Measurements from ENCODE around the gene LRP1B.

Gene LRP1B

DNA sequence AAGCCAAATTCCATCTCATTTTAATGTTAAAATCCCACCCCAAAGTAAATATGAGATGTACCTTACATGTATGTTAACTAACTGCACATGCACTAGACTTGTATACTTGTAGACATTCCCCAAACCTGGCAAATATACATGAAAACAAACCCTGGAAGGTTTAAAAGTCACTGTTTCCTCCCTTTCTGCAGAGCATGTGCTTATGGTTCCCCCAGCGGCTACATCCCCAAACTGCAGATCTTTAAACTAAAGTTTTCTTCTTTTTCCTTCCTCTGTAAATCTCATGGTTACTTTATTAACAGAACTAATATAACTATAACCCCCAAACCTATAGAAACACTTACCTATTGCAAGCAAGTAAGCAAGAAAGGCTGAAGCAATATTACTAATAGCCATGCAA, 731.5 kb downstream of the LRP1B start:
- Histone ChIP-seq H3K27me3 (ENCODE audit: low read depth, low read length) (no peaks in the 10 kb centered on the region), H3K4me3 (ENCODE audit: low read depth in 1 of 2, low read length in 2 of 2) (no peak overlapping the region), H3K9me3 (ENCODE audit: control insufficient read depth in 1 of 2, low read length in 2 of 2) (no peaks in the 10 kb centered on the region), H3K36me3 (ENCODE audit: control insufficient read depth in 1 of 2, insufficient read depth in 2 of 2, low read length in 2 of 2) (no peaks in the 10 kb centered on the region), H3K27ac (ENCODE audit: low read length) (no peak overlapping the region), H3K4me1 (ENCODE audit: control insufficient read depth in 1 of 2, insufficient read depth in 2 of 2, low read length in 2 of 2) (no peaks in the 10 kb centered on the region)

DNA sequence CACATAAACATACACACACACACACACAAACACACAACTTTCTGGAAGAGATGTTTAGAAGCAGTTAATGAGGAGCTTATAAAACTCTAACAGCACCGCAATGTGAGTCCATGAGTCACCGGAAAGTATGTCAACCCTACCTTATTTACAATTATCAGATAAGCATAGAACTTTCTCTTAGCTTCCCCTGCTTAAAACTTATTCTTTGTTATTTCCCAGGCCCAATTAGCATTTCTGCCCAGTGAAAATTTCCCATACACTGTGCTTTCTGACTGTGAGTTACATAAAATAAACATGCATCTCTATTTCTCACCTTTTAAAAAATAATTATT, 737.6 kb downstream of the LRP1B start:
- no peaks in the 10 kb centered on the region for H3K36me3 ChIP-seq (ENCODE audit: control insufficient read depth in 1 of 2, insufficient read depth in 2 of 2, low read length in 2 of 2)
- H3K9me3 ChIP-seq (ENCODE audit: control insufficient read depth in 1 of 2, low read length in 2 of 2), result no peaks in the 10 kb centered on the region
- no peak overlapping the region for H3K27ac ChIP-seq (ENCODE audit: low read length)
- no peaks in the 10 kb centered on the region for H3K4me1 ChIP-seq (ENCODE audit: control insufficient read depth in 1 of 2, insufficient read depth in 2 of 2, low read length in 2 of 2)
- H3K4me3 ChIP-seq (ENCODE audit: low read depth in 1 of 2, low read length in 2 of 2), result no peak overlapping the region
- H3K27me3 ChIP-seq (ENCODE audit: low read depth, low read length), result no peaks in the 10 kb centered on the region

DNA sequence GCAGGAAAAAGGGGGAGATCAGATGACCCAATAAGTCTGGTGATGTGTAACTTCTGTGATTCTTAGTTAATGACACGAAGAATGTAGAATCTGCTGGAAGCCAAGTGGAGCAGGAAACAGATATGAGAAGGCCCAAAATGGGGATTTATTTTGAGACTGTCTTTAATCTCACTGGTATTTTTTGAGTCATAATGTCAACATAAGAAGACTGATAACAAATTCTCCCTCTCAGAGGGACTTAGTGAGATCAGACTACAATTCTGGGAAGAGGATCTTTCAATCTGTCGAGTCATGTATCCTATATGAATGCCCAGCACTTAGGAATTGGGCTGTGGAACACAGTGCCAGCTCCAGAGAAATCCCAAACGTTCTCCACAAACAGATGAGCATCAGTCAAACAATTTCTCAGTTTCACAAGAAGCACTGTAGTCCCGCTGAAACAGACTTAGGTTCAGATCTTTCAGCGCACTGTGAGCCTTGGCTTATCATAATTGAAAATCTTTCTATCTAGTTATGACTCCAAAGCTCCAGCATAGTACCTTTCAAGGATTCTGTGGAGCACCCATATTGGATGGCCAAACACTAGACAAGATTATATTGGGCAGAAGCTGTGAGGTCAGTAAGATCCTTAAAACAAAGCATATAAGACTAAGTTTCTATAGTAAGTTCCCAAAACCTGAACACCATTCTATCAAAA, 738.2 kb downstream of the LRP1B start:
- no peaks in the 10 kb centered on the region for H3K36me3 ChIP-seq (ENCODE audit: control insufficient read depth in 1 of 2, insufficient read depth in 2 of 2, low read length in 2 of 2)
- no peak overlapping the region for H3K4me3 ChIP-seq (ENCODE audit: low read depth in 1 of 2, low read length in 2 of 2)
- H3K27me3 ChIP-seq (ENCODE audit: low read depth, low read length), result no peaks in the 10 kb centered on the region
- H3K27ac ChIP-seq (ENCODE audit: low read length), result no peak overlapping the region
- H3K4me1 ChIP-seq (ENCODE audit: control insufficient read depth in 1 of 2, insufficient read depth in 2 of 2, low read length in 2 of 2), result no peaks in the 10 kb centered on the region
- H3K9me3 ChIP-seq (ENCODE audit: control insufficient read depth in 1 of 2, low read length in 2 of 2), result no peaks in the 10 kb centered on the region

DNA sequence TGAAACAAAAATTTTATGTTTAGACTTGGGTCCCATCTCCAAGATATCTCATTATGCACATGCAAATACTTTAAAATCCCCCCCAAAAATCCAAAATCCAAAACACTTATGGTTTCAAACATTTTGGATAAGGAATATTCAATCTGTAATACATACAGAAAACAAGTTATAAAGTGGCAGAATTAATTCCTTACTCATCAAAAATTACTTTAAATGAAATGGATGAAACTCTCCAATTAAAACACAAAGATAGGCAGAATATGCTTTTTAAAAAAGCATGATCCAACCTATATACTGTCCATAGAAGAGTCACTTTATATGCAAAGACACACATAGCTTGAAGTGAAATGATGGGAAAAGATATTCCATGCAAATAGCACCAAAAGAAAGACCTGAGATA, 744.6 kb downstream of the LRP1B start:
- Histone ChIP-seq H3K27ac (ENCODE audit: low read length) (no peak overlapping the region), H3K4me3 (ENCODE audit: low read depth in 1 of 2, low read length in 2 of 2) (no peak overlapping the region), H3K36me3 (ENCODE audit: control insufficient read depth in 1 of 2, insufficient read depth in 2 of 2, low read length in 2 of 2) (no peaks in the 10 kb centered on the region), H3K9me3 (ENCODE audit: control insufficient read depth in 1 of 2, low read length in 2 of 2) (no peaks in the 10 kb centered on the region), H3K4me1 (ENCODE audit: control insufficient read depth in 1 of 2, insufficient read depth in 2 of 2, low read length in 2 of 2) (no peaks in the 10 kb centered on the region), H3K27me3 (ENCODE audit: low read depth, low read length) (no peaks in the 10 kb centered on the region)

DNA sequence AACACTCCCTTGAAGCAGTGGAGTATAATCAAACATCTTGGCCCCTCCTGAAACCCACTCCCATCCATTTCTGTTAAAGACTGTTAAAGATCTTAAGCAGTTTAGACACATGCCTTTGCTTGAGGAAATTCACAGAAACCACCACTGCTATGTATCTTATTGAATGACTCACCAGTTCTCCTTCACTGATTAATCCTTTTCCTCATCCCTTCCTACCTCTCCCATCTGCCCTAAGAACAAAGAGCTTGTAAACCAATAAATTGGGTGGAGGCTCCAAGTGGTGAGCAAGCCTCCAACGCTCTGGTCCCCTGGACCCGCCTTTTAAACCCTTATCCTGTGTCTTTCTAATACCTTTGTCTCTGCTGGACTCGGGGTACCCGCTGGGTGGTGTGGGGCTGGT, 746.1 kb downstream of the LRP1B start:
- no peaks in the 10 kb centered on the region for H3K4me1 ChIP-seq (ENCODE audit: control insufficient read depth in 1 of 2, insufficient read depth in 2 of 2, low read length in 2 of 2)
- H3K27ac ChIP-seq (ENCODE audit: low read length), result no peak overlapping the region

DNA sequence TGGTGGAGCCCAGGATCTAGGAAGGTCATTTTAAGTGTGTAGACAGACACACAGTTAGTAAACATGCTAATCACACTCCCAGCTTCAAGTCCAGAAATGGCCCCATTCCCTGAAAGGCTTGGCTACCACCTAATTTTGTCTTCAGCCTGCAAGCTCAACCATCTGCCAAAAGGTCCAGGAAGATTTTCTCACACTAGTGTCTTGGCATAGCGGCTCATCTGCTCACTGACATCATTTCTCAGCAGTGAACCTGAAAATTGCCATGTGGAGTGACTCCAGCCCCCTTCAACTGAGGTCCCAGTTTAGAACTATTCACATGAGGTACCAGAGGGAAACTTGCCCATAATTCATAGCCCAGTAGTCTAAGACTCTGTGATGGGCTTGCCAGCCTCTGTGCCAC, 748.9 kb downstream of the LRP1B start:
- Histone ChIP-seq H3K4me3 (ENCODE audit: low read depth in 1 of 2, low read length in 2 of 2) (no peak overlapping the region), H3K27ac (ENCODE audit: low read length) (no peak overlapping the region), H3K36me3 (ENCODE audit: control insufficient read depth in 1 of 2, insufficient read depth in 2 of 2, low read length in 2 of 2) (no peaks in the 10 kb centered on the region), H3K4me1 (ENCODE audit: control insufficient read depth in 1 of 2, insufficient read depth in 2 of 2, low read length in 2 of 2) (no peaks in the 10 kb centered on the region), H3K9me3 (ENCODE audit: control insufficient read depth in 1 of 2, low read length in 2 of 2) (no peaks in the 10 kb centered on the region), H3K27me3 (ENCODE audit: low read depth, low read length) (no peaks in the 10 kb centered on the region)

More for the DNA sequence above, 746.1 kb downstream of the LRP1B start:
- Histone ChIP-seq H3K36me3 (ENCODE audit: control insufficient read depth in 1 of 2, insufficient read depth in 2 of 2, low read length in 2 of 2) (no peaks in the 10 kb centered on the region), H3K9me3 (ENCODE audit: control insufficient read depth in 1 of 2, low read length in 2 of 2) (no peaks in the 10 kb centered on the region), H3K27me3 (ENCODE audit: low read depth, low read length) (no peaks in the 10 kb centered on the region), H3K4me3 (ENCODE audit: low read depth in 1 of 2, low read length in 2 of 2) (no peak overlapping the region)

DNA sequence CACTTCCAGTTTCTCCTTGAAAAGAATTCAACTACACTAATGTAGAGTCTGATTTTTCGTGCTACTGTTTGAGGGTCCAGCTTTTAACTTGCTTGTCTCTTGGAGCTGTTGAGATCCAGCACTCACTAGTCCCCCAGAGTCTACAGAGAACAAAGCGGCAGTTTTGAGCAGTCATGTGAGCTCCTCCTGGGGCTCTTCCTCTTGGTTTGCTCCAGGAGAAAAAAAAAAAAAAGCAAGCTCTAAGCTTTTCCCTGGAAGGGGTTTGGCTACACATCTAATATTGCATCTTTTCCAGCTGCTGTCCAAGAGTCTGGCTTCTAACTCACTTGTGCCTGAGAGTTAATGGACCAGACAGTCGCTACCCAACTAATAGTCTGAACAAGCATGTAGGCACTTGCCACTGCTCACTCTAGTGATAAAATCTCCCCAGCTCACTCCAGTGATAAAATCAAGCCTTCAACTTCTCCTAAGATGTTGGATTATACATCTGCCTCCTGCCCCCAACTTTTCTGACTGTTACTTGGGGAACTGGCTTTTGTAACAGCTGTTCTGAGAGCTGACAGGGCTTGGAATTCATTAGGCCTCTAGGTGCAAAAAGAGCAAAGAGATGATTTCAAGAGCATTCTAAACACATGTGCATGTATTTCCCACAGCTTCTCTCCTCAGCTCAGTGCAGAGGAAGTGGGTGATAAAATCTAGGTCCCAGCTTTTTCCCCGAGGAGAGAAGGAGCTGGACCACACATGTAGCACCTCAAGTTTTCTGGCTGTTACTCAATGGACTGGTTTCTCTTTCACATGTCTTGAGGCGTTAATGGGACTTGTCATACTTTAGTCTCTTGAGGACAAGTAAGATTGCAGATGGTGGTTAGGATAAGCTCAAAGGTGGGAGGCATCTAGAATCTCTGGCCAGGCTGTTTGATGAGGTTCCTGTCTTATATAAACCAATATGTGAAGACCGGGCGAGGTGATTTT, 750.5 kb downstream of the LRP1B start:
- Histone ChIP-seq H3K36me3 (ENCODE audit: control insufficient read depth in 1 of 2, insufficient read depth in 2 of 2, low read length in 2 of 2) (no peaks in the 10 kb centered on the region), H3K4me3 (ENCODE audit: low read depth in 1 of 2, low read length in 2 of 2) (no peak overlapping the region), H3K27ac (ENCODE audit: low read length) (no peak overlapping the region), H3K27me3 (ENCODE audit: low read depth, low read length) (no peaks in the 10 kb centered on the region), H3K4me1 (ENCODE audit: control insufficient read depth in 1 of 2, insufficient read depth in 2 of 2, low read length in 2 of 2) (no peaks in the 10 kb centered on the region), H3K9me3 (ENCODE audit: control insufficient read depth in 1 of 2, low read length in 2 of 2) (no peaks in the 10 kb centered on the region)

DNA sequence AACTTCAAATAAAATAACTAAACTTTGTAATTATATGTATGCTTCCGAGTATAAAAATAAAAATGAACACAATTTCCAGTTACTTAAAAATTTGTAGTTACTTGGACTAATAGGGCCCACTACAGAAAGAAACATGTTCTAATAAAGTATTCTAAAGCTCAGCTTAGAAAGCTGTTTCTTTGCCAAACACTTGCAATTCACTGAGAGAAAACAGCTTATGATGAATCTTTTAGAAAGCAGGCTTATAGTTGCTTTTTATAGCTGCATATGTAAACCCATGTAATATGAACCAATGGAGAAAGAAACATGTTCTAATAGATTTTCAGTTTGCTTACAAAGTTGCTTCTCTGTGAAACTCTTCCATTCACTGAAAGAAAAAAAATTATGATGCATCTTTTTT, 766.0 kb downstream of the LRP1B start:
- H3K9me3 ChIP-seq (ENCODE audit: control insufficient read depth in 1 of 2, low read length in 2 of 2), result no peaks in the 10 kb centered on the region
- H3K36me3 ChIP-seq (ENCODE audit: control insufficient read depth in 1 of 2, insufficient read depth in 2 of 2, low read length in 2 of 2), result no peaks in the 10 kb centered on the region
- no peaks in the 10 kb centered on the region for H3K4me1 ChIP-seq (ENCODE audit: control insufficient read depth in 1 of 2, insufficient read depth in 2 of 2, low read length in 2 of 2)
- H3K27ac ChIP-seq (ENCODE audit: low read length), result no peak overlapping the region
- no peaks in the 10 kb centered on the region for H3K27me3 ChIP-seq (ENCODE audit: low read depth, low read length)
- no peak overlapping the region for H3K4me3 ChIP-seq (ENCODE audit: low read depth in 1 of 2, low read length in 2 of 2)

DNA sequence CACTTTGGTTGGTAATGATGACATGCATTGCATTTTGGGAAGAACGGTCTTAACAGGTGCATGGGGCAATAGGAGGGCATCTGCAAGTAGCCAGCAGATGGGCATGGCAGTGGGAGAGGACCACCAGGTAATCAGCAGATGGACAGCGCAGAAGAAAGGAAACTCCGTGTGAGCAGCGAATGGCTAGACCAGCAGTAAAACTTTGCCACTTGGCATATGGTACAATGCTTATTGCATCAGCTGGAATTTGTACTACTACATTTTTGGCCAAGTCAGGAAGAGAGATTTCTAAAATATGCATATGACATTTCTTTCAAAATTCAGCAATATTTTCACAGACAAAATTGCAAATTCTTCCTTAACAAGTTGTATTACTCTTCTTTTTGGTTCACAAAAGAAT, 768.5 kb downstream of the LRP1B start:
- no peak overlapping the region for H3K27ac ChIP-seq (ENCODE audit: low read length)
- H3K27me3 ChIP-seq (ENCODE audit: low read depth, low read length), result no peaks in the 10 kb centered on the region
- H3K36me3 ChIP-seq (ENCODE audit: control insufficient read depth in 1 of 2, insufficient read depth in 2 of 2, low read length in 2 of 2), result no peaks in the 10 kb centered on the region
- H3K4me3 ChIP-seq (ENCODE audit: low read depth in 1 of 2, low read length in 2 of 2), result no peak overlapping the region
- no peaks in the 10 kb centered on the region for H3K4me1 ChIP-seq (ENCODE audit: control insufficient read depth in 1 of 2, insufficient read depth in 2 of 2, low read length in 2 of 2)
- no peaks in the 10 kb centered on the region for H3K9me3 ChIP-seq (ENCODE audit: control insufficient read depth in 1 of 2, low read length in 2 of 2)

DNA sequence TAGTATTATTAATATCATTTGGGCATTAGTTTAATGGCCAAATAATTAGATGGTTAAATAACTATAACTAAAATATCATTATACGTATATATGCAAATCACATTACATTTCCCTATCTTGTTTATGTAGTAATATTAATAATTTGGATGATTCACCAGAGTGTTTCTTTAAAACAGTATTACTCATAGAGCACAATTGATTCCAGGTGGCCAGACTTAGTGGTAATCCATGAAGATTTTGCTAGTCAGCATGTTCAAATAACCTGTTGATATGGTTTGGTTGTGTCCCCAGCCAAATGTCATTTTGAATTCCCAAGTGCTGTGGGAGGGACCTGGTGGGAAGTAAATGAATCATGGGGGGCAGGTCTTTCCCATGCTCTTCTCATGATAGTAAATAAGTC, 782.3 kb downstream of the LRP1B start:
- Histone ChIP-seq H3K4me3 (ENCODE audit: low read depth in 1 of 2, low read length in 2 of 2) (no peak overlapping the region), H3K9me3 (ENCODE audit: control insufficient read depth in 1 of 2, low read length in 2 of 2) (no peaks in the 10 kb centered on the region), H3K27ac (ENCODE audit: low read length) (no peak overlapping the region), H3K36me3 (ENCODE audit: control insufficient read depth in 1 of 2, insufficient read depth in 2 of 2, low read length in 2 of 2) (no peaks in the 10 kb centered on the region), H3K4me1 (ENCODE audit: control insufficient read depth in 1 of 2, insufficient read depth in 2 of 2, low read length in 2 of 2) (no peaks in the 10 kb centered on the region), H3K27me3 (ENCODE audit: low read depth, low read length) (no peaks in the 10 kb centered on the region)

DNA sequence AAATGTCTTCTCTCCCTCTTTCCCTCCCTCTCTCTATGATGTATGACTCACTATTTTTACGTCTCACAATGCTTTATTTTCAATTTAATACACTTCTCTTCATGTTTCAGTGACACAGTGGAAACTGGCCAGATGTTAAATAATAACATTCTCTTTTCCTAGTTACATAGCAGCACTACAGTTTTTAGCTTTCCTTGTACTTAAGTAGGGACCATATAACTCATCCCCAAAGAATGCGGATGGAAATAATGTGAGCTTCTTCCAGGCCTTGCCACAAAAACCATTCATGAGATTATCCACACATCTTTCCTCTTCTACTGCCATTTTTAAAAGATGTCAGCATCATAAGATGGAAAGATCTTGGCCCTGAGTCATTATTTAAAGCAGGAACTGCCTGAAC, 789.4 kb downstream of the LRP1B start:
- no peak overlapping the region for H3K27ac ChIP-seq (ENCODE audit: low read length)
- no peaks in the 10 kb centered on the region for H3K36me3 ChIP-seq (ENCODE audit: control insufficient read depth in 1 of 2, insufficient read depth in 2 of 2, low read length in 2 of 2)
- H3K27me3 ChIP-seq (ENCODE audit: low read depth, low read length), result no peaks in the 10 kb centered on the region
- H3K4me3 ChIP-seq (ENCODE audit: low read depth in 1 of 2, low read length in 2 of 2), result no peak overlapping the region
- no peaks in the 10 kb centered on the region for H3K9me3 ChIP-seq (ENCODE audit: control insufficient read depth in 1 of 2, low read length in 2 of 2)
- no peaks in the 10 kb centered on the region for H3K4me1 ChIP-seq (ENCODE audit: control insufficient read depth in 1 of 2, insufficient read depth in 2 of 2, low read length in 2 of 2)

All from muscle layer of duodenum (tissue), 2 donors.